Measurements from ENCODE around the gene FDXACB1. TPM values are rescaled to one million over a fixed set of nuclear protein-coding genes. Genes with fewer than 3 reads are reported as not detected.

Gene FDXACB1
- total RNA-seq, 1 donor from 2014 or later: 6.1 TPM

GRCh38 chr11:111846636-111847035, 32.3 kb downstream of the FDXACB1 start:
- intact Hi-C loops (cut with micrococcal nuclease): no loop called here

GRCh38 chr11:111846063-111846462, 32.9 kb downstream of the FDXACB1 start:
- intact Hi-C loops (cut with micrococcal nuclease): no loop called here

GRCh38 chr11:111845276-111846028, 33.5 kb downstream of the FDXACB1 start:
- intact Hi-C loops (cut with micrococcal nuclease): no loop called here

GRCh38 chr11:111843661-111844060, 35.3 kb downstream of the FDXACB1 start:
- intact Hi-C loops (cut with micrococcal nuclease): loop anchor here (5.0 kb wide), 1 partner anchor 76 kb away; the partner anchor contains the start of gene PPP2R1B

- intact Hi-C loops (cut with micrococcal nuclease): loop anchor here (1.0 to 5.0 kb wide), 5 partner anchors 64 to 276 kb away; partner anchors contain the start of genes PPP2R1B and SIK2
Observed at GRCh38 chr11:111841370-111842053, 37.5 kb downstream of the FDXACB1 start.

GRCh38 chr11:111840143-111840542, 38.8 kb downstream of the FDXACB1 start:
- intact Hi-C loops (cut with micrococcal nuclease): loop anchor here (5.0 kb wide), 1 partner anchor 73 kb away; the partner anchor contains the start of gene PPP2R1B

- intact Hi-C loops (cut with micrococcal nuclease): no loop called here
Observed at GRCh38 chr11:111838054-111838453, 40.9 kb downstream of the FDXACB1 start.

GRCh38 chr11:111837366-111837891, 41.5 kb downstream of the FDXACB1 start:
- intact Hi-C loops (cut with micrococcal nuclease): no loop called here

- intact Hi-C loops (cut with micrococcal nuclease): no loop called here
Observed at GRCh38 chr11:111836721-111837120, 42.2 kb downstream of the FDXACB1 start.

GRCh38 chr11:111836162-111836561, 42.8 kb downstream of the FDXACB1 start:
- intact Hi-C loops (cut with micrococcal nuclease): no loop called here

GRCh38 chr11:111835665-111836064, 43.3 kb downstream of the FDXACB1 start:
- intact Hi-C loops (cut with micrococcal nuclease): no loop called here

- intact Hi-C loops (cut with micrococcal nuclease): no loop called here
Observed at GRCh38 chr11:111834432-111835163, 44.4 kb downstream of the FDXACB1 start.

- intact Hi-C loops (cut with micrococcal nuclease): no loop called here
Observed at GRCh38 chr11:111833524-111833923, 45.4 kb downstream of the FDXACB1 start.

- intact Hi-C loops (cut with micrococcal nuclease): no loop called here
Observed at GRCh38 chr11:111829185-111829968, 49.6 kb downstream of the FDXACB1 start.

- intact Hi-C loops (cut with micrococcal nuclease): no loop called here
Observed at GRCh38 chr11:111826322-111826950, 52.5 kb downstream of the FDXACB1 start.

Other genes starting within 250 kb of the FDXACB1 start
- 56.3 and 62.2 TPM in 2 replicates for gene PPP2R1B, start 112.8 kb downstream of the FDXACB1 start, total RNA-seq
- 31.0 and 31.8 TPM in 2 replicates for gene ALG9, start 7.6 kb downstream of the FDXACB1 start, total RNA-seq
- gene CFAP68, start 376 bp upstream of the FDXACB1 start, total RNA-seq: 13.9 and 16.2 TPM in 2 replicates
- not detected in 2 replicates for gene CRYAB, start 32.6 kb upstream of the FDXACB1 start, total RNA-seq
- gene HSPB2, start 33.6 kb upstream of the FDXACB1 start, total RNA-seq: not detected in 2 replicates
- gene C11orf52, start 39.7 kb upstream of the FDXACB1 start, total RNA-seq: 0.27 TPM in 1 of 2 replicates, not detected in the other
- gene DIXDC1, start 58.2 kb upstream of the FDXACB1 start, total RNA-seq: 9.2 and 10.9 TPM in 2 replicates
- 37.3 and 41.6 TPM in 2 replicates for gene DLAT, start 146.2 kb upstream of the FDXACB1 start, total RNA-seq
- 0.43 and 0.59 TPM in 2 replicates for gene PIH1D2, start 194.9 kb upstream of the FDXACB1 start, total RNA-seq
- gene NKAPD1, start 195.1 kb upstream of the FDXACB1 start, total RNA-seq: 19.5 and 22.8 TPM in 2 replicates
- gene TIMM8B, start 207.6 kb upstream of the FDXACB1 start, total RNA-seq: 52.1 and 57.4 TPM in 2 replicates
- 81.1 and 86.7 TPM in 2 replicates for gene SDHD, start 207.7 kb upstream of the FDXACB1 start, total RNA-seq

All from T-helper 2 cell treated with Interferon-gamma antibody and Interleukin-4, amounts not matched to agents 100 ng/mL and 5 ng/mL, for 36 hours (primary cell).